Gastroesophageal sphincter (tissue), 4 donors: ENCODE measurements around the gene CDIP1. TPM values are rescaled to one million over a fixed set of nuclear protein-coding genes. Genes with fewer than 3 reads are reported as not detected.

Source experiments
- ATAC-seq: fragments of 150-250 bp; one replicate; pipeline ENCODE4 v1.9.1; 2016; ENCODE audit warnings: mild to moderate bottlenecking, moderate library complexity
- H3K27ac ChIP-seq, 4 donors: fragments of 200-600 bp; sonication (generic) in 3 of 4; 1 replicate in 3 of 4; 2 replicates in 1 of 4; pipeline ENCODE4 v1.5.1; 2016 to 2019
- H3K27me3 ChIP-seq: fragments of 200-600 bp; sonication (generic); one replicate; pipeline ENCODE4 v1.5.1; 2019
- H3K36me3 ChIP-seq, 2 donors: fragments of 200-600 bp; sonication (generic); one replicate each; pipeline ENCODE4 v1.5.1; 2019; ENCODE audit warnings: control low read depth in 1 of 2
- H3K4me1 ChIP-seq, 3 donors: fragments of 200-600 bp; sonication (generic); 1 replicate in 2 of 3; 2 replicates in 1 of 3; pipeline ENCODE4 v1.5.1; 2016 to 2019; ENCODE audit warnings: control low read depth in 2 of 3
- H3K4me3 ChIP-seq, 2 donors: fragments of 200-600 bp; sonication (generic); one replicate each; pipeline ENCODE4 v1.5.1; 2019; ENCODE audit warnings: mild to moderate bottlenecking in 1 of 2, moderate library complexity in 1 of 2
- H3K9me3 ChIP-seq, 3 donors: fragments of 200-600 bp; sonication (generic); one replicate each; pipeline ENCODE4 v1.5.1; 2017 to 2019; ENCODE audit warnings: control low read depth in 2 of 3
- CTCF ChIP-seq, 4 experiments: fragments of 200-600 bp in 2 of 4; fragments of 450-650 bp in 2 of 4; sonication (generic) in 1 of 4; IDR thresholded peaks; one replicate each; pipeline ENCODE4 v1.5.1; 2017 to 2019; ENCODE audit warnings: antibody characterized with exemption in 4 of 4, mild to moderate bottlenecking in 2 of 4, moderate library complexity in 2 of 4
- EP300 ChIP-seq: sonication (generic); formaldehyde crosslinking; IDR thresholded peaks from one replicate; pipeline ENCODE4 v1.6.1; 2017; ENCODE audit warnings: antibody characterized with exemption, mild to moderate bottlenecking
- POLR2A ChIP-seq, 2 donors: fragments of 450-650 bp; IDR thresholded peaks; one replicate each; pipeline ENCODE4 v1.6.1; 2017; ENCODE audit warnings: antibody characterized with exemption in 2 of 2, mild to moderate bottlenecking in 2 of 2, moderate library complexity in 1 of 2
- POLR2AphosphoS5 ChIP-seq: sonication (generic); formaldehyde crosslinking; IDR thresholded peaks from one replicate; pipeline ENCODE4 v1.6.1; 2017; ENCODE audit warnings: antibody characterized with exemption
- WGBS, 2 donors: methylation state at CpG; one replicate each; pipeline ENCODE4 v1.1.5; 2018; ENCODE audit warnings: low coverage in 1 of 2; 5-methylcytosine and 5-hydroxymethylcytosine counted together
- total RNA-seq, 4 donors: library from RNA; depleted of rRNA; stranded (reverse); fragments of >200 nt; gene quantifications; one replicate each; pipeline ENCODE4 v1.1.0, GENCODE V29; 2016

CDIP1 gene
- total RNA-seq, 4 donors from 2014 or later = 13.2 to 31.5 (median 18.7) TPM

GRCh38 chr16:4544473-4544872, 5.9 kb upstream of the CDIP1 start:
- no peak for ATAC-seq
- Histone ChIP-seq H3K36me3 (no peaks in the 10 kb centered on the region), H3K27me3 (no peaks in the 10 kb centered on the region), H3K9me3 (peaks cover 0 to 10% (median 0%) of the 10 kb centered on the region in 3 donors), H3K4me1 (peaks cover 0 to 7% (median 0%) of the 10 kb centered on the region in 3 donors), H3K27ac (no peak overlapping the region), H3K4me3 (no peak overlapping the region)
- WGBS, 2 donors = 71 to 78% methylated on average over 5 to 7 of the region's 8 CpGs
- no peak for TF ChIP-seq POLR2AphosphoS5
- no peak for TF ChIP-seq POLR2A (IDR thresholded peaks at IDR 0.05)
- no peak for TF ChIP-seq EP300
- TF ChIP-seq CTCF (IDR thresholded peaks at IDR 0.05) = no peak

GRCh38 chr16:4539716-4540284, 1.2 kb upstream of the CDIP1 start:
- peaks cover 0 to 30% (median 9%) of the 10 kb centered on the region in 3 donors for H3K4me1 ChIP-seq
- ATAC-seq = no peak
- no peaks in the 10 kb centered on the region for H3K27me3 ChIP-seq
- H3K4me3 ChIP-seq = no peak overlapping the region
- peaks cover 0 to 10% (median 0%) of the 10 kb centered on the region in 3 donors for H3K9me3 ChIP-seq
- TF ChIP-seq POLR2AphosphoS5 = no peak
- TF ChIP-seq CTCF (IDR thresholded peaks at IDR 0.05) = no peak
- TF ChIP-seq POLR2A (IDR thresholded peaks at IDR 0.05) = no peak
- TF ChIP-seq EP300 = no peak
- no peak overlapping the region for H3K27ac ChIP-seq
- 100% methylated on average over 2 of the region's 2 CpGs; no CpG with 5 or more reads in 1 of the 2 donors for WGBS, 2 donors
- H3K36me3 ChIP-seq = no peaks in the 10 kb centered on the region

GRCh38 chr16:4537376-4538343, 913 bp downstream of the CDIP1 start:
- H3K4me1 ChIP-seq = peaks cover 0 to 30% (median 9%) of the 10 kb centered on the region in 3 donors
- peak; percentile 28 for ATAC-seq
- H3K4me3 ChIP-seq = peak overlapping the region; percentile 49 to 95
- no peaks in the 10 kb centered on the region for H3K27me3 ChIP-seq
- H3K36me3 ChIP-seq = peaks cover 0 to 6% of the 10 kb centered on the region in 2 donors
- no peak for TF ChIP-seq CTCF (IDR thresholded peaks at IDR 0.05)
- TF ChIP-seq POLR2AphosphoS5 = no peak
- TF ChIP-seq EP300 = no peak
- TF ChIP-seq POLR2A (IDR thresholded peaks at IDR 0.05) = no peak
- peaks cover 0 to 10% (median 0%) of the 10 kb centered on the region in 3 donors for H3K9me3 ChIP-seq
- WGBS, 2 donors = 0 to 41% methylated on average over 5 to 9 of the region's 75 CpGs
- H3K27ac ChIP-seq = peak overlapping the region; percentile 68 to 95 (median 91)

- WGBS, 2 donors = 82 to 90% methylated on average over 10 to 15 of the region's 15 CpGs
- no peak for ATAC-seq
- peak overlapping the region in 2 of 4 donors; percentile 87 to 95 for H3K27ac ChIP-seq
Observed at GRCh38 chr16:4536391-4537106, 2.0 kb downstream of the CDIP1 start.

More at GRCh38 chr16:4536391-4537106, 2.0 kb downstream of the CDIP1 start:
- TF ChIP-seq CTCF (IDR thresholded peaks at IDR 0.05) (no peak), EP300 (no peak), POLR2AphosphoS5 (no peak), POLR2A (IDR thresholded peaks at IDR 0.05) (no peak)
- peaks cover 0 to 17% of the 10 kb centered on the region in 2 donors for H3K36me3 ChIP-seq
- H3K4me1 ChIP-seq = peaks cover 0 to 30% (median 9%) of the 10 kb centered on the region in 3 donors
- H3K4me3 ChIP-seq = no peak overlapping the region
- H3K9me3 ChIP-seq = peaks cover 0 to 10% (median 0%) of the 10 kb centered on the region in 3 donors
- no peaks in the 10 kb centered on the region for H3K27me3 ChIP-seq
